Panc1 (cell line): ENCODE results near the gene COL13A1. TPM values are rescaled to one million over a fixed set of nuclear protein-coding genes. Genes with fewer than 3 reads are reported as not detected.

ENCODE experiments used
- ATAC-seq: fragments of 200-7000 bp; cut with Tn5 transposase; 2 replicates; pipeline ENCODE4 v1.9.1; 2020; ENCODE audit warnings: mild to moderate bottlenecking, moderate library complexity
- BruUV-seq: library from RNA; stranded (reverse); fragments of 400-500 nt; replicated peaks from 2 replicates; lab custom pipeline; 2021; lab: Mats Ljungman, UMichigan
- CTCF ChIA-PET: fragments of 300-600 bp; sonication (Branson Sonifier 250); formaldehyde crosslinking; loops from one replicate; lab custom pipeline; 2022; ENCODE audit warnings: antibody characterized with exemption; lab: Charles Lee
- POLR2A ChIA-PET: fragments of 300-600 bp; sonication (Branson Sonifier 250); formaldehyde crosslinking; loops from one replicate; lab custom pipeline; 2022; ENCODE audit warnings: antibody characterized with exemption; lab: Charles Lee
- DNase-seq: peaks from one replicate; pipeline ENCODE4 v3.0.0-alpha.2; 2010; ENCODE audit warnings: low read depth, low spot score
- H3K27ac ChIP-seq: 2 replicates; pipeline ENCODE4 v1.5.1; 2011; ENCODE audit warnings: mild to moderate bottlenecking, low read length, inconsistent platforms
- H3K27me3 ChIP-seq: fragments of 200-500 bp; sonication (Bioruptor generic); 2 replicates; pipeline ENCODE4 v1.6.0; 2014; ENCODE audit warnings: low read length, inconsistent platforms; ENCODE audit not compliant: control insufficient read depth, insufficient read depth
- H3K36me3 ChIP-seq: fragments of 200-500 bp; sonication (Bioruptor generic); 2 replicates; pipeline ENCODE4 v1.5.1; 2014; ENCODE audit warnings: inconsistent platforms, mild to moderate bottlenecking, low read length, moderate library complexity; ENCODE audit not compliant: control insufficient read depth, insufficient read depth
- H3K4me1 ChIP-seq: 2 replicates; pipeline ENCODE4 v1.5.1; 2011; ENCODE audit warnings: inconsistent platforms, mild to moderate bottlenecking, low read length, moderate library complexity; ENCODE audit not compliant: control insufficient read depth, insufficient read depth
- H3K4me3 ChIP-seq, 2 experiments: 2 replicates each; pipeline ENCODE4 v1.5.1; 2011 to 2012; ENCODE audit warnings: low read depth in 2 of 2, low read length in 2 of 2, mild to moderate bottlenecking in 2 of 2, inconsistent platforms in 1 of 2, moderate library complexity in 1 of 2
- H3K9me3 ChIP-seq: fragments of 200-500 bp; sonication (Bioruptor generic); 2 replicates; pipeline ENCODE4 v1.5.1; 2014; ENCODE audit warnings: low read depth, mild to moderate bottlenecking, inconsistent platforms, low read length, moderate library complexity; ENCODE audit not compliant: control insufficient read depth, insufficient read depth
- POLR2AphosphoS5 ChIP-seq: IDR thresholded peaks from 2 replicates; pipeline ENCODE4 v1.6.1; 2012; ENCODE audit warnings: mild to moderate bottlenecking, low read depth, low read length, moderate library complexity
- REST ChIP-seq, 2 experiments: IDR thresholded peaks; 2 replicates each; pipeline ENCODE4 v1.6.1; 2011 to 2012; ENCODE audit warnings: low read depth in 2 of 2, control low read depth in 1 of 2, low read length in 1 of 2, mild to moderate bottlenecking in 1 of 2, moderate library complexity in 1 of 2; ENCODE audit not compliant: insufficient read depth in 1 of 2
- SIN3A ChIP-seq: IDR thresholded peaks from 2 replicates; pipeline ENCODE4 v1.6.1; 2012; ENCODE audit warnings: low read depth, mild to moderate bottlenecking, low read length, moderate library complexity, borderline replicate concordance; ENCODE audit not compliant: insufficient read depth
- TCF7L2 ChIP-seq: IDR thresholded peaks from 2 replicates; pipeline ENCODE4 v1.6.1; 2011; ENCODE audit warnings: mild to moderate bottlenecking, low read depth, low read length, inconsistent platforms
- in situ Hi-C: cut with HindIII; loops from 2 replicates; pipeline ENCODE4 v1.10.0; 2016; ENCODE audit warnings: low sequenced_read_pairs, low pct_unique_long_range_greater_than_20kb
- intact Hi-C: fragments of 100-400 bp; cut with micrococcal nuclease; formaldehyde crosslinking; loops from one replicate; pipeline ENCODE4 v1.10.0; 2022; ENCODE audit not compliant: unreplicated experiment
- total RNA-seq: library from RNA; stranded (reverse); gene quantifications from one replicate; pipeline ENCODE4 v1.2.1, GENCODE V29; 2021; ENCODE audit not compliant: unreplicated experiment
- TF ChIP-seq, protein P1 (sequence below): fragments of 450-650 bp; IDR thresholded peaks from 2 replicates; pipeline ENCODE4 v1.5.1; 2017; ENCODE audit warnings: mild to moderate bottlenecking

COL13A1 gene
- total RNA-seq, 1 experiment from 2014 or later = 1.0 TPM

- Histone ChIP-seq H3K9me3 (no peaks in the 10 kb centered on the region), H3K27ac (no peak overlapping the region), H3K4me1 (no peaks in the 10 kb centered on the region), H3K36me3 (no peaks in the 10 kb centered on the region), H3K27me3 (no peaks in the 10 kb centered on the region), H3K4me3 (no peak overlapping the region)
- ChIA-PET CTCF (no interaction called here), POLR2A (no interaction called here)
- in situ Hi-C loops = no loop called here
- no TSS peak for BruUV-seq
- intact Hi-C loops = no loop called here
- ATAC-seq (no peak), DNase-seq (no peak)
- TF ChIP-seq, protein P1, sequence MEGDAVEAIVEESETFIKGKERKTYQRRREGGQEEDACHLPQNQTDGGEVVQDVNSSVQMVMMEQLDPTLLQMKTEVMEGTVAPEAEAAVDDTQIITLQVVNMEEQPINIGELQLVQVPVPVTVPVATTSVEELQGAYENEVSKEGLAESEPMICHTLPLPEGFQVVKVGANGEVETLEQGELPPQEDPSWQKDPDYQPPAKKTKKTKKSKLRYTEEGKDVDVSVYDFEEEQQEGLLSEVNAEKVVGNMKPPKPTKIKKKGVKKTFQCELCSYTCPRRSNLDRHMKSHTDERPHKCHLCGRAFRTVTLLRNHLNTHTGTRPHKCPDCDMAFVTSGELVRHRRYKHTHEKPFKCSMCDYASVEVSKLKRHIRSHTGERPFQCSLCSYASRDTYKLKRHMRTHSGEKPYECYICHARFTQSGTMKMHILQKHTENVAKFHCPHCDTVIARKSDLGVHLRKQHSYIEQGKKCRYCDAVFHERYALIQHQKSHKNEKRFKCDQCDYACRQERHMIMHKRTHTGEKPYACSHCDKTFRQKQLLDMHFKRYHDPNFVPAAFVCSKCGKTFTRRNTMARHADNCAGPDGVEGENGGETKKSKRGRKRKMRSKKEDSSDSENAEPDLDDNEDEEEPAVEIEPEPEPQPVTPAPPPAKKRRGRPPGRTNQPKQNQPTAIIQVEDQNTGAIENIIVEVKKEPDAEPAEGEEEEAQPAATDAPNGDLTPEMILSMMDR = no peak
Observed at GRCh38 chr10:69878038-69878437, 76.3 kb downstream of the COL13A1 start.

DNA sequence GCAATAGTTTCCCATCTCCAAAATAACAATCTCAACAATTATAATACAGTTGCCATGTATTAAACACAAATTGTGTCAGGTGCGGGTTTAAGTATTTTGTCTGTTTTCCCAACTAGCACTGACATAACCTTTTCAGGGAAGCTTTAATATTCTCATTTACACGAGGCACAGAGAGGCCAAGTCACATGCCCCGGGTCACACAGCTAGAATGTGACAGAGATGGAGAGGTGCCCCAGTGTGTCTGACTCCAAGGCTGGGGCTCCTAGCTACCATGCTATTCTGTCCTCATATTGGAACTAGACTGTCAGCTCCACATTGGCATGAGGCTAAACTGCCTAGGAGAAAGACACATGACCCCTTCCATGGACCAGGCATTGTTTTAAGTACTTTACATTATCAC is 77.2 kb downstream of the COL13A1 start:
- no peaks in the 10 kb centered on the region for H3K36me3 ChIP-seq
- CTCF ChIA-PET = no interaction called here
- BruUV-seq = no TSS peak
- no peak for ATAC-seq
- TF ChIP-seq REST (IDR thresholded peaks at IDR 0.05; ENCODE audit: insufficient read depth in 1 of 2, low read depth in 2 of 2, low read length in 1 of 2) (no peak), SIN3A (no peak), POLR2AphosphoS5 (no peak), TCF7L2 (no peak)
- TF ChIP-seq, protein P1 = no peak
- no peaks in the 10 kb centered on the region for H3K27me3 ChIP-seq
- no peaks in the 10 kb centered on the region for H3K9me3 ChIP-seq
- no peaks in the 10 kb centered on the region for H3K4me1 ChIP-seq
- H3K4me3 ChIP-seq = no peak overlapping the region
- no peak overlapping the region for H3K27ac ChIP-seq
- POLR2A ChIA-PET = no interaction called here
- intact Hi-C loops = no loop called here
- in situ Hi-C loops = no loop called here
- DNase-seq = no peak
